ENCODE data around the gene ZMYM4.

GRCh38 chr1:35407743-35408142 is 139.2 kb downstream of the ZMYM4 start:
- TF ChIP-seq, protein P1, sequence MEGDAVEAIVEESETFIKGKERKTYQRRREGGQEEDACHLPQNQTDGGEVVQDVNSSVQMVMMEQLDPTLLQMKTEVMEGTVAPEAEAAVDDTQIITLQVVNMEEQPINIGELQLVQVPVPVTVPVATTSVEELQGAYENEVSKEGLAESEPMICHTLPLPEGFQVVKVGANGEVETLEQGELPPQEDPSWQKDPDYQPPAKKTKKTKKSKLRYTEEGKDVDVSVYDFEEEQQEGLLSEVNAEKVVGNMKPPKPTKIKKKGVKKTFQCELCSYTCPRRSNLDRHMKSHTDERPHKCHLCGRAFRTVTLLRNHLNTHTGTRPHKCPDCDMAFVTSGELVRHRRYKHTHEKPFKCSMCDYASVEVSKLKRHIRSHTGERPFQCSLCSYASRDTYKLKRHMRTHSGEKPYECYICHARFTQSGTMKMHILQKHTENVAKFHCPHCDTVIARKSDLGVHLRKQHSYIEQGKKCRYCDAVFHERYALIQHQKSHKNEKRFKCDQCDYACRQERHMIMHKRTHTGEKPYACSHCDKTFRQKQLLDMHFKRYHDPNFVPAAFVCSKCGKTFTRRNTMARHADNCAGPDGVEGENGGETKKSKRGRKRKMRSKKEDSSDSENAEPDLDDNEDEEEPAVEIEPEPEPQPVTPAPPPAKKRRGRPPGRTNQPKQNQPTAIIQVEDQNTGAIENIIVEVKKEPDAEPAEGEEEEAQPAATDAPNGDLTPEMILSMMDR (IDR thresholded peaks at IDR 0.05): no peak
- TF ChIP-seq POLR2A (IDR thresholded peaks at IDR 0.05): no peak
